ENCODE data around the gene PLEKHA7.
"Not testable (repeated sequence)": the region's sequence is repeated elsewhere in the genome, so short reads cannot be mapped to it uniquely, and the experiment has no call there.

Gene PLEKHA7

GRCh38 chr11:16874275-16874975 is 139.8 kb downstream of the PLEKHA7 start:
- DNase-seq, result no peak

DNA sequence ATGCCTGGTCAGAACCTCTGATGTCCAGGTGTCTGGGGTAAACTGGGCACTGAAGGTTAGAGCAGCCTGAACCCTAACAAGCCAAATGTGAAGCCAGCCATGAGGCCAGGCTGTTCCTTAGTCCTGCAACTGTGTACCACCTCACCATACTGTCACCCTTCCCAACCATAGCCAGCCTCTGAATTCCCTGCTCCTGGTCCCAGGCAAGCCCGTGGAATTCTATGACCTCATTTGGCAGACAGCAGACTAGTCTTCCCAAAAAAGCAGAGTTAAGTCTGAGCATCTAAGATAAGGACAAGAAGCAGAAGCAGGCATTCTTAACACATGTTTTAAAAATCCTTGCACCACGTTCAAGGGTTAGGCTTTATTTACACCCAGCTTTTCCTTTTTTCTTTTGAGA is 140.9 kb downstream of the PLEKHA7 start:
- no peak for DNase-seq

GRCh38 chr11:16871368-16871767 is 142.8 kb downstream of the PLEKHA7 start:
- DNase-seq, result no peak

- no peak for DNase-seq
These were observed 147.1 kb downstream of the PLEKHA7 start for GRCh38 chr11:16867097-16867496.

GRCh38 chr11:16864428-16864827 is 149.8 kb downstream of the PLEKHA7 start:
- not testable (repeated sequence) for DNase-seq

- DNase-seq, result no peak
These were observed 150.8 kb downstream of the PLEKHA7 start for GRCh38 chr11:16863389-16863788.

DNA sequence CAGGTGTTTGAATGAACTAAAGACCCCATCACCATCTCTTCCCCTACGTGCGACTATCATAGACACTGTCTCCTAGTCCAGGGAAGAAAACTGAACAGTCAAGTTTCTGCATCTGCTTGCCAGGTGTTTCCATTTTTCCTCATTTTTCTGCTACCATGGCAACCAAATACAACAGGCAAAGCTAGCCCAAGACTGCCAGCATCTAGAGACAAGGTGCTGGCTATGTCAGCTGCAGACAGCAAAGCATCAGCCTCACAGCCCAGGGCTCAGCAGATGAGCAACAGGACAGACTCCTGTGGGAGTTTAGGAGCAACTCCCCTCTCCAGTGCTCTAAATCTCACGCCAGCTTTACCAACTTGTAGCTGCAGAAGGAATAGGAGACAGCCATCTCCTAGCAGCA is 151.5 kb downstream of the PLEKHA7 start:
- DNase-seq, result no peak

DNA sequence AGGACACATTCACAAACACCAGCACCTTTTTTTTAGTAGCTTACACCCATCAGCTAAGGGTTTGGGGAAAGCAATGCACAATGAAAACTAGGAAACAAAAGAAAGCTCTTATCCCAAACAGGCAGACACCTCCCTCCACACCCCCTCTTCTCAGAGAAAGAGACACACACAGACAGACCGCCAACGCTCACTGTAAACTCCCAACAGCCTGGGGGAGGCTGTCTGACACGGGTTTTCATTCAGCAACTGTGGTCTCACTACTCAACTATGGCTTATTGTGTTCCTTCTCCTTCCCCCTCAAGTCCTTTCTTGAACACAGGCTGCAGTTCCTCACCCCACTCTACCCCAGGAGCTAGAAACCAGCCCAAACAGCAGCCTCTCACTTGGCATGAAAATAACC is 152.4 kb downstream of the PLEKHA7 start:
- DNase-seq, result no peak

DNA sequence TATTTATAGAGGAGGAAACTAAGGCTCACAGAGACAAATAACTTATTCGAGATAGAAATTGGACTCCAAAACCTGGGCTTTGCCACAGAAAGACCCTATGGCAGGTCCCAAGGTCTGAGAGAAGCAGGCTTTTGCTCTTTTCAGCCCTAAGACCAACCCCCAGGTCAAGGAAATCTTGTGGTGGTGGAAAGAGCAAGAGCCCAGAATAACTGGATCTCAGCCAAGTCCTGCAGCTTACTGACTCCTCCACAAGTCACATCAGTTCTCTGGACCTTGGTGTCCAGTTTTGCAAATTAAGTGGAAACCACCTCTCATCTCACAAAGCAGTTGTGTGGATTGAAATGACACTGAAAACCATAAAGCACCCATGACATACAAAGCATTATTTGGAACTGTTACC is 153.6 kb downstream of the PLEKHA7 start:
- DNase-seq, result no peak

DNA sequence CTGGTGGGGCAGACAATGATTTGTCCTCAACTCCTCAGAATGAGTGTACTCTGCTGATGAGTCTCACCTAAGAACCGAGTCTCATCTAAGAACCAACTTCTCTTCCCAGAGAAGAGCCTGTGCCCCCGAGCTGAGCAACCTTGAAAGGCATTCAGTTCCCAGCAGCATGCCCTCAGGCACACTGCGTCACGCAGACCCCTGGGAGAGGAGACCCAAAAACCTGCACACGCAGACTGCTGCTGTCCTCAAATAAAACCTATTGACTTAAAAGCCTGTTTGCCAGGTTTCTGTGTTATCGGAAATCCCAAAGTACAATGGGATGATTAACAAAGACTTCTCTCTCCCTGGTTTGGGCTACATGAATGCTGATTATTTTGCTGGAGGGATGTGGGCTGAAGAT is 154.6 kb downstream of the PLEKHA7 start:
- no peak for DNase-seq

GRCh38 chr11:16857186-16857585 is 157.0 kb downstream of the PLEKHA7 start:
- DNase-seq, result no peak

DNA sequence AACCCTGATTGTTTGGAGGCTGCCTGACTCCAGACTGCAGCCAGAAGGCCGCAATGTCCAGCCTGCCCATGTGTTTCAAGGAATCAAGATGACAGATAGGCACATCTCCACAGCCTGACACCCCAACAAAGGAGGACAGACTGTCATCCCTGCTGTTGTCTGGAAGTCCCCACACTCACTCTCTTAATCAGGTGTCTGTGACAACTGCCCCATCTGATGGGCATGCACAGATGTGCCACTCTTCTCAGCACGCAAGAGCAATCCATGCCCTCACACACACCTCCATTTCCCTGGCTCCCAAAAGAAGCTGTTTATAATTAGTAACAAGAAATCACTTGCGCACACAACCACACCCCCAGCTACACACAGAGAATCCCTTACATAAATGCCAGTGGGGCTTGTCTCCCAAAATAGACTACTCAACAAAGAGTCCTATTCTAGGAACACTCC is 158.2 kb downstream of the PLEKHA7 start:
- DNase-seq, result no peak

- DNase-seq, result no peak
These were observed 159.2 kb downstream of the PLEKHA7 start for GRCh38 chr11:16854979-16855378.

DNA sequence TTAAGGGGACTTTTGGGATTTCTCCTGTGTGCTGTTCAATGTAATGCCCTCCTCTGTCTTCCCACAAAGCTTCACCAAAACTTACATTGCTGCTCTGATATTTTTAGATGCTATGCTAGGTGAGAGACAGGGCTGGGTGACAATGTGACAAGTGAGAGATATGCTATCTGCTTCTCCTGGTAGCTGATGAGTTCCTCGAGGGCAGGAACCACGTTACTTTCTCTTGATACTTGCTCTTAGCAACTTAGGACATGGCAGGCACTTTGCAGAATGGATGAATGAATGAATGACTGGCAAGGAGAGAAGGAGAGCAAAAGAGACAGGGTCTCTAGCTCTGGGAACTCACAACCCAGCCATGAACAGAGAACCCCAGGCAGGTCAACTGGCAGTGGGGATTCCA is 160.4 kb downstream of the PLEKHA7 start:
- DNase-seq, result no peak

- DNase-seq, result no peak
These were observed 160.9 kb downstream of the PLEKHA7 start for GRCh38 chr11:16853266-16853665.

DNA sequence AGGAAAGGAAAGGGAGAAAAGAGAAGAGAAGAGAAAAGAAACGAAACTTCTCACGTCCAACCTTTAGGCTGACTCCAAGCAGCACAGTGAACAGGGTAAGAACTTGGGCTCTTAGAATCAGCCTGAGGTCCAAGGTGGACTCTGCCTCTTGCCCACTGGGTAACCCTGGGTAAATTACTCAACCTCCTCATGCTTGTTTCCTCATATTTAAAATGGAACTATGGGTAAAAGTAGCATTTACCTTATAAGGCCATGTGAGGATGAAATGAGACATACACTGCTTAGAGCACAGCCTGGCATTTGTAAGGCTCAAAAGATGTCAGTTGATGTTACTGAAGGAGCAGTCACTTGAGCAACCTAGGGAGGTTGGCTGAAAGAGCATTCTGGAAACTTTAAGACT is 167.9 kb downstream of the PLEKHA7 start:
- DNase-seq, result no peak

GRCh38 chr11:16844268-16844771 is 169.9 kb downstream of the PLEKHA7 start:
- DNase-seq, result no peak

DNA sequence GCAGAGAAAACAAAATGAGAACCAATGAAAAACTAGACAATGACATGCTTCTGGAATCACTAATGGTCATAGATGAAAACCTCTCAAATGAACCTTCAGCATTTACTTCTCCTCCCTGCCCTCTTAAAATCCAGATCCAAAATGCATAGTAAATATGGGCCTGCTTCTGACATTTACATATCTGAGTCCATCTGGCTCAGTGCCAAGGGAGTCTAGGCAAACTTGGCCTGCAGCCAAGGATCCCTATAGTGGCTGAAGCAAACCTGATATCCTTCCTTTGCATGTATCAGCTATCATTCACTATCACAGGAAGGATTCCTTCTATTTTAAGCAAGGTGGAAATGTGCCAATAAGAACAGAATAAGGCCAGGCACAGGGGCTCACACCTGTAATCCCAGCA is 170.9 kb downstream of the PLEKHA7 start:
- DNase-seq, result no peak

GRCh38 chr11:16841984-16842383 is 172.2 kb downstream of the PLEKHA7 start:
- no peak for DNase-seq

- no peak for DNase-seq
These were observed 172.7 kb downstream of the PLEKHA7 start for GRCh38 chr11:16841481-16841880.

DNA sequence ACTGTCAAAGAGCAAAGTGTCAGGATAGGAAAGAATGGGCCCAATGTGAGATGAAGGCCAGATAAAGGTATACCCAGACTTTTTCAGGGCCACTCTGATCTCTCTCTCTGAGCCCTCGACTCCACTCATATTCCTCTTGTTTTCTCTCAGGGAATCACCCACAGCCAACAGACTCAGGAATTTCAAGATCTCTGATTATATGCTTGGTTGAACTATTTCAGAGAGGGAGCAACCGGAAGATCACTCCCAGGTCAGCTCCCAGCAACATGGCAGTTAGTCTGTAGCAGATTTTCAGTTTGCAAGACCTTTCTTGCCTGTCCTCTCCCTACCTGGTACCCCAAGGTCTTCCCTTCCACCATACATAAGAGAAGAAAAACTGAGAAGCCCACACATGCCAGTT is 173.3 kb downstream of the PLEKHA7 start:
- DNase-seq, result no peak

DNA sequence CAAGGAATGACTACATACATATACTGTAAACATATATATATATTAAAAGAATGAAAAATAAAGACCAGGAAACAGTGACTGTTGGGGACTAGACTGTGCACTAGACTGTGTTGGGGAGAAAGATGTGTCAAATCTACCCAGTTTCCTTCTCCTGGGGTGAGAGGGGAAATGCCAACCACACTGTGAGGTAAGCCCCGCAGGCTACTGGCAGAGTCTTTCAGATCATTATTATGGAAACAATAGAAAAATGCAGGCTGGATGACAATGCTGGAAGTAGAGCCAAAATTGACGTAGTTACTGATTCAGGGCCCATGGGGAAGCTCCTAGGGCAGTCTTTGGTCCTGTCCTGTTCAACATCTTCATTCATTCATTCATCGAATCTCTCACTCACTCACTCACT is 174.4 kb downstream of the PLEKHA7 start:
- DNase-seq, result no peak

- no peak for DNase-seq
These were observed 179.8 kb downstream of the PLEKHA7 start for GRCh38 chr11:16834384-16834783.

- DNase-seq, result no peak
These were observed 181.2 kb downstream of the PLEKHA7 start for GRCh38 chr11:16833026-16833425.

- DNase-seq, result no peak
These were observed 182.0 kb downstream of the PLEKHA7 start for GRCh38 chr11:16832193-16832539.

Data from CD4-positive, alpha-beta T cell treated with Interleukin-21 for 1 hour (primary cell).